MM.1S (cell line): ENCODE measurements around the gene ERMN.

Source experiments
- CTCF ChIP-seq: fragments of 300-600 bp; sonication (generic); IDR thresholded peaks from 2 replicates; pipeline ENCODE4 v1.5.1; 2016; ENCODE audit warnings: antibody characterized with exemption, low read length, mixed read lengths
- EZH2 ChIP-seq: fragments of 300-600 bp; sonication (generic); optimal IDR thresholded peaks from 2 replicates; pipeline ENCODE3; 2017; ENCODE audit warnings: low read depth, mild to moderate bottlenecking, antibody characterized with exemption, low read length, mixed read lengths
- EZH2phosphoT487 ChIP-seq: fragments of 300-600 bp; sonication (generic); IDR thresholded peaks from 2 replicates; pipeline ENCODE4 v1.6.1; 2018; ENCODE audit warnings: antibody characterized with exemption, low read length

GRCh38 chr2:157320409-157320808, 5.2 kb downstream of the ERMN start:
- TF ChIP-seq CTCF (no peak), EZH2 (no peak), EZH2phosphoT487 (no peak)
